Spleen (tissue), 11 donors: ENCODE measurements around the gene DHCR7. TPM values are rescaled to one million over a fixed set of nuclear protein-coding genes. Genes with fewer than 3 reads are reported as not detected.

ENCODE experiments used
- DNase-seq: peaks from one replicate; pipeline ENCODE4 v3.0.0-alpha.2; 2020
- H3K27ac ChIP-seq, 8 donors: fragments of 200-600 bp; sonication (generic) in 7 of 8; 1 replicate in 4 of 8; 2 replicates in 4 of 8; pipeline versions ENCODE4 v1.5.0 to v1.8.0; 2016 to 2021; ENCODE audit warnings: inconsistent platforms in 4 of 8, mild to moderate bottlenecking in 4 of 8, moderate library complexity in 1 of 8
- H3K27me3 ChIP-seq, 7 donors: fragments of 200-600 bp; sonication (generic) in 6 of 7; replicated peaks in 1 of 7; 1 replicate in 4 of 7; 2 replicates in 3 of 7; pipeline versions ENCODE4 v1.5.0 to v1.8.0; 2016 to 2021; ENCODE audit warnings: inconsistent platforms in 3 of 7, mild to moderate bottlenecking in 1 of 7
- H3K36me3 ChIP-seq, 6 donors: fragments of 200-600 bp; sonication (generic) in 5 of 6; 1 replicate in 4 of 6; 2 replicates in 2 of 6; pipeline versions ENCODE4 v1.5.0 to v1.8.0; 2016 to 2021; ENCODE audit warnings: inconsistent platforms in 2 of 6
- H3K4me1 ChIP-seq, 6 donors: fragments of 200-600 bp; sonication (generic) in 5 of 6; 1 replicate in 3 of 6; 2 replicates in 3 of 6; pipeline versions ENCODE4 v1.5.0 to v1.8.0; 2016 to 2021; ENCODE audit warnings: inconsistent platforms in 3 of 6
- H3K4me3 ChIP-seq, 8 donors: fragments of 200-600 bp; sonication (generic) in 7 of 8; 1 replicate in 4 of 8; 2 replicates in 4 of 8; pipeline versions ENCODE4 v1.5.0 to v1.8.0; 2016 to 2021; ENCODE audit warnings: inconsistent platforms in 4 of 8, mild to moderate bottlenecking in 4 of 8, moderate library complexity in 2 of 8
- H3K9me3 ChIP-seq, 8 donors: fragments of 200-600 bp; sonication (generic) in 7 of 8; 1 replicate in 4 of 8; 2 replicates in 4 of 8; pipeline versions ENCODE4 v1.5.0 to v1.8.0; 2016 to 2021; ENCODE audit warnings: inconsistent platforms in 4 of 8
- POLR2A ChIP-seq, 3 donors: fragments of 450-650 bp; IDR thresholded peaks; one replicate each; pipeline ENCODE4 v1.5.1; 2017; ENCODE audit warnings: antibody characterized with exemption in 3 of 3, mild to moderate bottlenecking in 1 of 3
- POLR2AphosphoS5 ChIP-seq, 3 donors: sonication (generic); formaldehyde crosslinking; IDR thresholded peaks; one replicate each; pipeline ENCODE4 v1.5.1; 2017; ENCODE audit warnings: antibody characterized with exemption in 3 of 3
- WGBS, 5 donors: extraction: QIAGEN DNeasy Blood & Tissue Kit in 3 of 5; methylation state at CpG; one replicate each; pipeline versions ENCODE4 v1.1.5 to v1.1.7; 2013 to 2018; 5-methylcytosine and 5-hydroxymethylcytosine counted together
- intact Hi-C: fragments of 100-400 bp; cut with DNase I; formaldehyde crosslinking; loops from one replicate; pipeline ENCODE4 v1.15.0; 2023; ENCODE audit warnings: low total_unique reads
- polyA plus RNA-seq, 3 donors: library from polyadenylated mRNA; stranded (reverse); fragments of 200-250 nt; gene quantifications; one replicate each; pipeline ENCODE4 v1.2.1, GENCODE V29; 2013
- total RNA-seq, 7 donors: library from RNA; depleted of rRNA in 3 of 7; stranded (reverse); fragments of >200 nt in 3 of 7; fragmentation: NEBNext Ultra II Directional in 4 of 7; extraction: Animal tissue kit (Norgen Biotek cat#: 25700) in 4 of 7; gene quantifications; one replicate each; pipeline versions ENCODE4 v1.1.0 to v1.2.1, GENCODE V29; 2016 to 2021
- TF ChIP-seq, protein P1 (sequence below), 11 experiments: fragments of 200-600 bp in 7 of 11; fragments of 450-650 bp in 4 of 11; sonication (generic) in 4 of 11; IDR thresholded peaks in 8 of 11; conservative IDR thresholded peaks in 3 of 11; 1 replicate in 7 of 11; 2 replicates in 4 of 11; pipeline versions ENCODE4 v1.4.0 to v1.8.0; 2016 to 2021; ENCODE audit warnings: antibody characterized with exemption in 11 of 11, inconsistent platforms in 4 of 11, mild to moderate bottlenecking in 1 of 11
- donor health status: healthy with polysubstance abuse.
- donor health status: DM: no; HTN: no; CAD: no; lungs with moderate emphysema.
- donor health status: DM: no; HTN: no; CAD: no.
- donor health status: Bipolar disorder and iron deficiency.
- donor health status: healthy.
- donor health status: DM: no; HTN: no; CAD: no.
- donor health status: DM: yes; HTN: yes; CAD: no.

DHCR7 gene
- total and polyA plus RNA-seq, 10 donors = 3.6 to 26.4 (median 14.3) TPM

DNA sequence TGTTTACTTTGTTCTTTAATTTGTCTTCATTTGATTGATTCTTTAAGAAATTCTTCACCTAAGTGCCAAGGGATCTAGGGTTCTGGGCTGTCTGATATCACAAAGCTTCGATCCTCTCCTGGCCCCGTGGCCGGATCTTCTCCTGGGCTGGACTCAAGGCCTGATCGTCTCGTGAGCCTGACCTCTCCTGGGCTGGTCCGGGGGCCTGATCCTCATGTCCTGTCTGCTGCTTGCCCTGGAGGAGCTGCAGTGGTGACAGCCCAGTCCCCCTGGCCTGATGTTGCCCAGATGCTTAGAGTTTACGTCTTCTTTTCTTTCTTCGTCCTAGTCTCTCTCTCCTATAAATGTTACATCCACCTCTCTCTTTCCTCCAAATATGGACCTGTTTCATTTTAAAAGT, 8.1 kb upstream of the DHCR7 start:
- Histone ChIP-seq H3K9me3 (no peaks in the 10 kb centered on the region), H3K4me1 (peaks cover 15 to 49% (median 29%) of the 10 kb centered on the region in 6 donors), H3K27ac (no peak overlapping the region), H3K27me3 (no peaks in the 10 kb centered on the region), H3K4me3 (no peak overlapping the region), H3K36me3 (peaks cover 0 to 68% (median 63%) of the 10 kb centered on the region in 6 donors)
- TF ChIP-seq POLR2A (IDR thresholded peaks at IDR 0.05) (no peak), POLR2AphosphoS5 (IDR thresholded peaks at IDR 0.05) (no peak)
- TF ChIP-seq, protein P1, sequence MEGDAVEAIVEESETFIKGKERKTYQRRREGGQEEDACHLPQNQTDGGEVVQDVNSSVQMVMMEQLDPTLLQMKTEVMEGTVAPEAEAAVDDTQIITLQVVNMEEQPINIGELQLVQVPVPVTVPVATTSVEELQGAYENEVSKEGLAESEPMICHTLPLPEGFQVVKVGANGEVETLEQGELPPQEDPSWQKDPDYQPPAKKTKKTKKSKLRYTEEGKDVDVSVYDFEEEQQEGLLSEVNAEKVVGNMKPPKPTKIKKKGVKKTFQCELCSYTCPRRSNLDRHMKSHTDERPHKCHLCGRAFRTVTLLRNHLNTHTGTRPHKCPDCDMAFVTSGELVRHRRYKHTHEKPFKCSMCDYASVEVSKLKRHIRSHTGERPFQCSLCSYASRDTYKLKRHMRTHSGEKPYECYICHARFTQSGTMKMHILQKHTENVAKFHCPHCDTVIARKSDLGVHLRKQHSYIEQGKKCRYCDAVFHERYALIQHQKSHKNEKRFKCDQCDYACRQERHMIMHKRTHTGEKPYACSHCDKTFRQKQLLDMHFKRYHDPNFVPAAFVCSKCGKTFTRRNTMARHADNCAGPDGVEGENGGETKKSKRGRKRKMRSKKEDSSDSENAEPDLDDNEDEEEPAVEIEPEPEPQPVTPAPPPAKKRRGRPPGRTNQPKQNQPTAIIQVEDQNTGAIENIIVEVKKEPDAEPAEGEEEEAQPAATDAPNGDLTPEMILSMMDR (IDR thresholded peaks at IDR 0.05 in 8 of 11, conservative IDR thresholded peaks at IDR 0.05 in 3 of 11) = no peak
- intact Hi-C loops = no loop called here
- WGBS, 5 donors = 84 to 95% (median 91%) methylated on average over 7 to 8 of the region's 8 CpGs
- DNase-seq = peak; percentile 71

DNA sequence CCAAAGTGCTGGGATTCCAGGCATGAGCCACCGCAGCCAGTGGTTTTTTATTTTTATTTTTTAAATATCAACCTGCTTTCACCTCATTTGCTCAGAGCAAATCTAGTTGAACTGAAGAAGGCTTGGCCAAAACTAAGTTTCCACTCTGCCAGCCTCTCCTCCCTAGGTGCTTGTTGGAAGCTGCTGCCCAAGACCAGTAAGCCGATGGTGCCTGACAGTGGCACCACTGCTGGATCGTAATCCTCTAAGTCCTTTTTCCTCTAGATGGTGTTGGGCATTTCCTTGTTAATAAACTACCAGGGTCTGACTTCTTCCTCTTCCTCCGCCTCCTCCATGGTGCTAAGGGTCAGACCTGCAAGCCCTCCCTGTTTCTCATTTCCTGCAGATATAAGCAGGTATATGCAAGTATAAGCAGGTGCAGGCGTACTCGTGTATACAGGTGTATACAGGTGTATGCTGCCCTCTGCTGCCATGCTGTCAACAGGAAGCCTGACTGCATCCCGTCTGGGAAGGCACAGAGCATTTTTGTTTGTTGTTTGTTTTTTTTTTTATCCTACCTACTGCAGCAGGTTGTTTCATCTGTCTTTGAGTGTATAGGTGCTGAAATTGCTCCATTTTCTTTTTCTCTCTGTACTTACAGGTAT, 6.4 kb upstream of the DHCR7 start:
- WGBS, 5 donors = 65 to 74% (median 69%) methylated on average over 7 of the region's 7 CpGs
- no peak for TF ChIP-seq POLR2AphosphoS5 (IDR thresholded peaks at IDR 0.05)
- TF ChIP-seq POLR2A (IDR thresholded peaks at IDR 0.05) = no peak
- TF ChIP-seq, protein P1 (IDR thresholded peaks at IDR 0.05 in 8 of 11, conservative IDR thresholded peaks at IDR 0.05 in 3 of 11) = peak in 4 of 11 experiments; percentile 10 to 37 (median 26)
- intact Hi-C loops = no loop called here
- H3K27ac ChIP-seq = peak overlapping the region in 1 of 8 donors; percentile 91
- peaks cover 15 to 66% (median 46%) of the 10 kb centered on the region in 6 donors for H3K4me1 ChIP-seq
- no peaks in the 10 kb centered on the region for H3K27me3 ChIP-seq
- peaks cover 0 to 51% (median 46%) of the 10 kb centered on the region in 6 donors for H3K36me3 ChIP-seq
- H3K4me3 ChIP-seq = peak overlapping the region in 5 of 8 donors; percentile 89 to 94 (median 91)
- DNase-seq = peak; percentile 68
- no peaks in the 10 kb centered on the region for H3K9me3 ChIP-seq

- Histone ChIP-seq H3K4me1 (peaks cover 20 to 73% (median 53%) of the 10 kb centered on the region in 6 donors), H3K27me3 (no peaks in the 10 kb centered on the region), H3K27ac (peak overlapping the region in 5 of 8 donors; percentile 91 to 97 (median 92)), H3K4me3 (peak overlapping the region; percentile 88 to 94 (median 92)), H3K36me3 (peaks cover 0 to 44% (median 39%) of the 10 kb centered on the region in 6 donors), H3K9me3 (no peaks in the 10 kb centered on the region)
- 37 to 57% (median 50%) methylated on average over 7 of the region's 7 CpGs for WGBS, 5 donors
- no peak for DNase-seq
- TF ChIP-seq POLR2A (IDR thresholded peaks at IDR 0.05) = no peak
- intact Hi-C loops = no loop called here
Measured at GRCh38 chr11:71453918-71454304, 5.7 kb upstream of the DHCR7 start.

GRCh38 chr11:71453037-71453917, 5.1 kb upstream of the DHCR7 start, which contains the start of gene NADSYN1:
TSS of gene NADSYN1 (plus strand) at chr11:71453203. CDS start at chr11:71453297, 94 bp downstream.
- no peaks in the 10 kb centered on the region for H3K9me3 ChIP-seq
- peak within 1 kb of the TSS; percentile 88 to 94 (median 92) for H3K4me3 ChIP-seq
- H3K4me1 ChIP-seq = peaks cover 20 to 78% (median 54%) of the 10 kb centered on the region in 6 donors
- peak within 1 kb of the TSS; percentile 86 to 97 (median 92) for H3K27ac ChIP-seq
- intact Hi-C loops = no loop called here
- H3K27me3 ChIP-seq = no peaks in the 10 kb centered on the region
- 1 to 2% (median 1%) methylated on average over 10 to 61 of the region's 61 CpGs for WGBS, 5 donors
- H3K36me3 ChIP-seq = peaks cover 0 to 37% (median 33%) of the 10 kb centered on the region in 6 donors
- DNase-seq = peak; percentile 100
- TF ChIP-seq POLR2AphosphoS5 (IDR thresholded peaks at IDR 0.05) (peak; percentile 92 to 96 (median 93)), POLR2A (IDR thresholded peaks at IDR 0.05) (peak in 1 of 3 donors; percentile 44)
- TF ChIP-seq, protein P1 (IDR thresholded peaks at IDR 0.05 in 8 of 11, conservative IDR thresholded peaks at IDR 0.05 in 3 of 11) = peak in 1 of 11 experiments; percentile 13
